H9 (cell line): ENCODE measurements around the gene ZBED5. TPM values are rescaled to one million over a fixed set of nuclear protein-coding genes. Genes with fewer than 3 reads are reported as not detected.

Source experiments
- DNase-seq: peaks from one replicate; pipeline ENCODE4 v3.0.0-alpha.2; 2017
- H2AFZ ChIP-seq: one replicate; pipeline ENCODE4 v1.6.1; 2013; ENCODE audit warnings: mild to moderate bottlenecking, low read length, control low read depth, moderate library complexity
- H2AK5ac ChIP-seq: 2 replicates; pipeline ENCODE4 v1.6.1; 2013; ENCODE audit warnings: low read length, control low read depth, mixed read lengths; ENCODE audit not compliant: insufficient read length
- H2BK120ac ChIP-seq: one replicate; pipeline ENCODE4 v1.6.1; 2013; ENCODE audit warnings: low read depth, mild to moderate bottlenecking, low read length, control low read depth, inconsistent platforms; ENCODE audit not compliant: poor library complexity, severe bottlenecking
- H2BK12ac ChIP-seq: 2 replicates; pipeline ENCODE4 v1.6.1; 2013; ENCODE audit warnings: low read length, control low read depth, mixed read lengths, low read depth; ENCODE audit not compliant: insufficient read length
- H2BK15ac ChIP-seq: 2 replicates; pipeline ENCODE4 v1.6.1; 2013; ENCODE audit warnings: low read depth, low read length, control low read depth
- H2BK20ac ChIP-seq: one replicate; pipeline ENCODE4 v1.6.1; 2013; ENCODE audit warnings: low read depth, mild to moderate bottlenecking, low read length, control low read depth, inconsistent platforms; ENCODE audit not compliant: poor library complexity, severe bottlenecking
- H2BK5ac ChIP-seq: 2 replicates; pipeline ENCODE4 v1.6.1; 2013; ENCODE audit warnings: low read length, control low read depth, mixed read lengths; ENCODE audit not compliant: insufficient read length
- H3K14ac ChIP-seq: 2 replicates; pipeline ENCODE4 v1.6.1; 2013; ENCODE audit warnings: low read length, control low read depth; ENCODE audit not compliant: insufficient read depth
- H3K18ac ChIP-seq: 2 replicates; pipeline ENCODE4 v1.6.1; 2013; ENCODE audit warnings: low read depth, mild to moderate bottlenecking, mixed read lengths, low read length, control low read depth; ENCODE audit not compliant: insufficient read length
- H3K23ac ChIP-seq: 2 replicates; pipeline ENCODE4 v1.6.1; 2013; ENCODE audit warnings: low read length, control low read depth, mixed read lengths, low read depth; ENCODE audit not compliant: insufficient read length
- H3K23me2 ChIP-seq: 2 replicates; pipeline ENCODE4 v1.6.1; 2013; ENCODE audit warnings: low read depth, mild to moderate bottlenecking, mixed read lengths, low read length, control low read depth; ENCODE audit not compliant: insufficient read length, poor library complexity, severe bottlenecking
- H3K27ac ChIP-seq: 2 replicates; pipeline ENCODE4 v1.5.1; 2013; ENCODE audit warnings: low read length, control low read depth, mixed read lengths, low read depth; ENCODE audit not compliant: insufficient read length
- H3K27me3 ChIP-seq: 2 replicates; pipeline ENCODE4 v1.6.1; 2013; ENCODE audit warnings: low read length, control low read depth, inconsistent platforms; ENCODE audit not compliant: insufficient read depth
- H3K4ac ChIP-seq: 2 replicates; pipeline ENCODE4 v1.6.1; 2013; ENCODE audit warnings: low read depth, mild to moderate bottlenecking, control low read depth, inconsistent platforms, low read length, moderate library complexity
- H3K4me1 ChIP-seq: 2 replicates; pipeline ENCODE4 v1.6.1; 2013; ENCODE audit warnings: low read length, control low read depth, inconsistent platforms; ENCODE audit not compliant: insufficient read depth
- H3K4me2 ChIP-seq: 2 replicates; pipeline ENCODE4 v1.6.1; 2013; ENCODE audit warnings: low read length, control low read depth, mixed read lengths; ENCODE audit not compliant: insufficient read length, insufficient read depth
- H3K56ac ChIP-seq: 2 replicates; pipeline ENCODE4 v1.6.1; 2013; ENCODE audit warnings: low read depth, mild to moderate bottlenecking, mixed read lengths, low read length, control low read depth; ENCODE audit not compliant: insufficient read length
- H3K79me1 ChIP-seq: 2 replicates; pipeline ENCODE4 v1.6.1; 2013; ENCODE audit warnings: low read depth, mild to moderate bottlenecking, moderate library complexity, low read length, control low read depth, inconsistent platforms; ENCODE audit not compliant: insufficient read depth, poor library complexity, severe bottlenecking
- H3K79me2 ChIP-seq: 2 replicates; pipeline ENCODE4 v1.6.1; 2013; ENCODE audit warnings: low read length, control low read depth, inconsistent platforms; ENCODE audit not compliant: insufficient read depth
- H3K9ac ChIP-seq: 2 replicates; pipeline ENCODE4 v1.6.1; 2013; ENCODE audit warnings: low read length, control low read depth, mixed read lengths; ENCODE audit not compliant: insufficient read length; ENCODE audit errors: extremely low read depth
- H3K9me3 ChIP-seq: one replicate; pipeline ENCODE4 v1.6.1; 2013; ENCODE audit warnings: low read depth, low read length, inconsistent platforms; ENCODE audit not compliant: control insufficient read depth
- H3T11ph ChIP-seq: one replicate; pipeline ENCODE4 v1.6.1; 2013; ENCODE audit warnings: mild to moderate bottlenecking, low read length, control low read depth, inconsistent platforms
- H4K20me1 ChIP-seq: one replicate; pipeline ENCODE4 v1.6.1; 2013; ENCODE audit not compliant: control insufficient read depth, insufficient read length, insufficient read depth
- H4K5ac ChIP-seq: 2 replicates; pipeline ENCODE4 v1.6.1; 2013; ENCODE audit warnings: low read depth, mild to moderate bottlenecking, mixed read lengths, low read length, control low read depth; ENCODE audit not compliant: insufficient read length
- H4K8ac ChIP-seq: replicated peaks from 2 replicates; pipeline ENCODE4 v1.6.1; 2013; ENCODE audit warnings: low read length, control low read depth, mixed read lengths, low read depth; ENCODE audit not compliant: insufficient read length
- H4K91ac ChIP-seq: 2 replicates; pipeline ENCODE4 v1.6.1; 2013; ENCODE audit warnings: low read depth, mild to moderate bottlenecking, moderate library complexity, mixed read lengths, low read length, control low read depth; ENCODE audit not compliant: insufficient read length
- H3K27ac Mint-ChIP-seq, 3 experiments: 2 replicates in 2 of 3; 3 replicates in 1 of 3; pipeline ENCODE4 v1.8.0; 2020 to 2021; ENCODE audit warnings: mixed read lengths in 3 of 3, mild to moderate bottlenecking in 1 of 3, moderate library complexity in 1 of 3
- H3K27me3 Mint-ChIP-seq: 2 replicates; pipeline ENCODE4 v1.8.0; 2021; ENCODE audit warnings: low read depth, mild to moderate bottlenecking, moderate library complexity, mixed read lengths
- H3K36me3 Mint-ChIP-seq, 3 experiments: 2 replicates in 2 of 3; 3 replicates in 1 of 3; pipeline ENCODE4 v1.8.0; 2020 to 2021; ENCODE audit warnings: low read depth in 3 of 3, mixed read lengths in 3 of 3; ENCODE audit not compliant: insufficient read depth in 1 of 3
- H3K4me1 Mint-ChIP-seq, 2 experiments: 2 replicates each; pipeline ENCODE4 v1.8.0; 2020; ENCODE audit warnings: mixed read lengths in 2 of 2
- H3K4me3 Mint-ChIP-seq, 2 experiments: 2 replicates in 1 of 2; 3 replicates in 1 of 2; pipeline ENCODE4 v1.8.0; 2020 to 2021; ENCODE audit warnings: mild to moderate bottlenecking in 2 of 2, mixed read lengths in 2 of 2, moderate library complexity in 1 of 2
- H3K9me3 Mint-ChIP-seq, 2 experiments: 2 replicates in 1 of 2; 3 replicates in 1 of 2; pipeline ENCODE4 v1.8.0; 2020; ENCODE audit warnings: mild to moderate bottlenecking in 2 of 2, mixed read lengths in 2 of 2, moderate library complexity in 1 of 2
- WGBS: extraction: QIAGEN DNeasy Blood & Tissue Kit; methylation state at CpG from one replicate; pipeline ENCODE4 v1.1.7; 2013; ENCODE audit warnings: missing lambda C conversion rate, low lambda C conversion rate, mixed read lengths; ENCODE audit not compliant: insufficient read length; ENCODE audit errors: extremely low coverage; 5-methylcytosine and 5-hydroxymethylcytosine counted together
- total RNA-seq: library from RNA; stranded (reverse); gene quantifications from 2 replicates; pipeline ENCODE4 v1.2.1, GENCODE V29; 2021
- TF ChIP-seq, protein P1 (sequence below): fragments of 200-600 bp; sonication (generic); conservative IDR thresholded peaks from 3 replicates; pipeline ENCODE4 v1.8.0; 2021; ENCODE audit warnings: antibody characterized with exemption, mild to moderate bottlenecking

Gene ZBED5
- total RNA-seq, 1 experiment from 2014 or later: 65.8 TPM

GRCh38 chr11:10818594-10818993 lies 39.3 kb downstream of the ZBED5 start:
- Histone ChIP-seq H2AFZ (no peak overlapping the region), H3K79me2 (no peaks in the 10 kb centered on the region), H3K9ac (no peak overlapping the region), H4K5ac (no peak overlapping the region), H3K9me3 (no peaks in the 10 kb centered on the region), H3K56ac (no peak overlapping the region), H2AK5ac (no peak overlapping the region), H3K23me2 (no peaks in the 10 kb centered on the region), H3K23ac (no peak overlapping the region), H4K91ac (no peak overlapping the region), H2BK20ac (no peak overlapping the region), H3K4me1 (no peaks in the 10 kb centered on the region), H3T11ph (no peak overlapping the region), H4K8ac (no peak overlapping the region), H2BK12ac (no peak overlapping the region), H4K20me1 (no peaks in the 10 kb centered on the region), H3K27me3 (no peaks in the 10 kb centered on the region), H3K79me1 (no peaks in the 10 kb centered on the region), H3K4me2 (no peak overlapping the region), H3K14ac (no peak overlapping the region), H2BK120ac (no peak overlapping the region), H3K18ac (no peak overlapping the region), H2BK5ac (no peak overlapping the region), H3K4ac (no peak overlapping the region), H2BK15ac (no peak overlapping the region), H3K27ac (no peak overlapping the region)
- no peaks in the 10 kb centered on the region for H3K4me1 Mint-ChIP-seq
- H3K4me3 Mint-ChIP-seq: no peak overlapping the region
- TF ChIP-seq, protein P1, sequence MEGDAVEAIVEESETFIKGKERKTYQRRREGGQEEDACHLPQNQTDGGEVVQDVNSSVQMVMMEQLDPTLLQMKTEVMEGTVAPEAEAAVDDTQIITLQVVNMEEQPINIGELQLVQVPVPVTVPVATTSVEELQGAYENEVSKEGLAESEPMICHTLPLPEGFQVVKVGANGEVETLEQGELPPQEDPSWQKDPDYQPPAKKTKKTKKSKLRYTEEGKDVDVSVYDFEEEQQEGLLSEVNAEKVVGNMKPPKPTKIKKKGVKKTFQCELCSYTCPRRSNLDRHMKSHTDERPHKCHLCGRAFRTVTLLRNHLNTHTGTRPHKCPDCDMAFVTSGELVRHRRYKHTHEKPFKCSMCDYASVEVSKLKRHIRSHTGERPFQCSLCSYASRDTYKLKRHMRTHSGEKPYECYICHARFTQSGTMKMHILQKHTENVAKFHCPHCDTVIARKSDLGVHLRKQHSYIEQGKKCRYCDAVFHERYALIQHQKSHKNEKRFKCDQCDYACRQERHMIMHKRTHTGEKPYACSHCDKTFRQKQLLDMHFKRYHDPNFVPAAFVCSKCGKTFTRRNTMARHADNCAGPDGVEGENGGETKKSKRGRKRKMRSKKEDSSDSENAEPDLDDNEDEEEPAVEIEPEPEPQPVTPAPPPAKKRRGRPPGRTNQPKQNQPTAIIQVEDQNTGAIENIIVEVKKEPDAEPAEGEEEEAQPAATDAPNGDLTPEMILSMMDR: no peak
- H3K27me3 Mint-ChIP-seq: no peaks in the 10 kb centered on the region
- no peak for DNase-seq
- no peak overlapping the region for H3K27ac Mint-ChIP-seq
- H3K9me3 Mint-ChIP-seq: no peaks in the 10 kb centered on the region
- no CpG with 5 or more reads among the region's 1 CpG for WGBS
- no peaks in the 10 kb centered on the region for H3K36me3 Mint-ChIP-seq
